Measurements from ENCODE around the gene MLXIPL. TPM values are rescaled to one million over a fixed set of nuclear protein-coding genes. Genes with fewer than 3 reads are reported as not detected.

Gene MLXIPL
- total RNA-seq, 1 experiment from 2014 or later = 6.1 TPM

GRCh38 chr7:73635428-73636200 lies 11.3 kb upstream of the MLXIPL start:
- Histone ChIP-seq H2BK5ac (ENCODE audit: insufficient read length, low read length) (no peak overlapping the region), H3K9me3 (ENCODE audit: control insufficient read depth, low read depth, low read length) (no peaks in the 10 kb centered on the region), H3K79me1 (ENCODE audit: insufficient read depth, low read depth, low read length, poor library complexity, severe bottlenecking) (no peaks in the 10 kb centered on the region), H2BK20ac (ENCODE audit: low read depth, low read length, poor library complexity, severe bottlenecking) (no peak overlapping the region), H2BK120ac (ENCODE audit: low read depth, low read length, poor library complexity, severe bottlenecking) (no peak overlapping the region), H2BK15ac (ENCODE audit: low read depth, low read length) (no peak overlapping the region), H2AFZ (ENCODE audit: low read length) (no peak overlapping the region), H3K79me2 (ENCODE audit: insufficient read depth, low read length) (no peaks in the 10 kb centered on the region), H3K56ac (ENCODE audit: insufficient read length, low read depth, low read length) (no peak overlapping the region), H3K27ac (ENCODE audit: insufficient read length, low read depth, low read length) (no peak overlapping the region), H3K4me1 (ENCODE audit: insufficient read depth, low read length) (no peaks in the 10 kb centered on the region; the same call in 1 of the 2 replicates), H4K91ac (ENCODE audit: insufficient read length, low read depth, low read length) (no peak overlapping the region), H4K5ac (ENCODE audit: insufficient read length, low read depth, low read length) (no peak overlapping the region), H3K14ac (ENCODE audit: insufficient read depth, low read length) (no peak overlapping the region), H3K23me2 (ENCODE audit: insufficient read length, low read depth, low read length, poor library complexity, severe bottlenecking) (no peaks in the 10 kb centered on the region), H3K27me3 (ENCODE audit: insufficient read depth, low read length) (no peaks in the 10 kb centered on the region), H3K4ac (ENCODE audit: low read depth, low read length) (no peak overlapping the region), H2AK5ac (ENCODE audit: insufficient read length, low read length) (no peak overlapping the region), H4K20me1 (ENCODE audit: control insufficient read depth, insufficient read depth, insufficient read length) (no peaks in the 10 kb centered on the region), H3T11ph (ENCODE audit: low read length) (no peak overlapping the region), H3K9ac (ENCODE audit: extremely low read depth, insufficient read length, low read length) (no peak overlapping the region), H3K23ac (ENCODE audit: insufficient read length, low read depth, low read length) (no peak overlapping the region), H2BK12ac (ENCODE audit: insufficient read length, low read depth, low read length) (no peak overlapping the region), H4K8ac (replicated peaks; ENCODE audit: insufficient read length, low read depth, low read length) (no peak overlapping the region), H3K4me2 (ENCODE audit: insufficient read depth, insufficient read length, low read length) (no peak overlapping the region), H3K18ac (ENCODE audit: insufficient read length, low read depth, low read length) (no peak overlapping the region)
- peaks cover 22% of the 10 kb centered on the region for H3K27me3 Mint-ChIP-seq (ENCODE audit: low read depth)
- TF ChIP-seq, protein P1, sequence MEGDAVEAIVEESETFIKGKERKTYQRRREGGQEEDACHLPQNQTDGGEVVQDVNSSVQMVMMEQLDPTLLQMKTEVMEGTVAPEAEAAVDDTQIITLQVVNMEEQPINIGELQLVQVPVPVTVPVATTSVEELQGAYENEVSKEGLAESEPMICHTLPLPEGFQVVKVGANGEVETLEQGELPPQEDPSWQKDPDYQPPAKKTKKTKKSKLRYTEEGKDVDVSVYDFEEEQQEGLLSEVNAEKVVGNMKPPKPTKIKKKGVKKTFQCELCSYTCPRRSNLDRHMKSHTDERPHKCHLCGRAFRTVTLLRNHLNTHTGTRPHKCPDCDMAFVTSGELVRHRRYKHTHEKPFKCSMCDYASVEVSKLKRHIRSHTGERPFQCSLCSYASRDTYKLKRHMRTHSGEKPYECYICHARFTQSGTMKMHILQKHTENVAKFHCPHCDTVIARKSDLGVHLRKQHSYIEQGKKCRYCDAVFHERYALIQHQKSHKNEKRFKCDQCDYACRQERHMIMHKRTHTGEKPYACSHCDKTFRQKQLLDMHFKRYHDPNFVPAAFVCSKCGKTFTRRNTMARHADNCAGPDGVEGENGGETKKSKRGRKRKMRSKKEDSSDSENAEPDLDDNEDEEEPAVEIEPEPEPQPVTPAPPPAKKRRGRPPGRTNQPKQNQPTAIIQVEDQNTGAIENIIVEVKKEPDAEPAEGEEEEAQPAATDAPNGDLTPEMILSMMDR (conservative IDR thresholded peaks at IDR 0.05) = no peak
- WGBS (ENCODE audit: extremely low coverage, insufficient read length, low lambda C conversion rate) = 100% methylated on average over 1 of the region's 8 CpGs
- no peak for DNase-seq
- no peak overlapping the region for H3K27ac Mint-ChIP-seq
- H3K36me3 Mint-ChIP-seq (ENCODE audit: insufficient read depth in 1 of 3, low read depth in 3 of 3) = no peaks in the 10 kb centered on the region
- peaks cover 5 to 6% of the 10 kb centered on the region in 2 experiments for H3K4me1 Mint-ChIP-seq
- no peaks in the 10 kb centered on the region; a peak in 2 of 5 replicates for H3K9me3 Mint-ChIP-seq
- H3K4me3 Mint-ChIP-seq = no peak overlapping the region

All from H9 (cell line).